Lower leg skin (tissue), 3 donors: ENCODE results near the gene CHRNA10.

Source experiments
- CTCF ChIP-seq, 3 donors: fragments of 450-650 bp; IDR thresholded peaks; one replicate each; pipeline ENCODE4 v1.5.1; 2016; ENCODE audit warnings: antibody characterized with exemption in 3 of 3, mild to moderate bottlenecking in 3 of 3, moderate library complexity in 2 of 3
- POLR2A ChIP-seq, 2 donors: fragments of 450-650 bp; IDR thresholded peaks; one replicate each; pipeline ENCODE4 v1.6.1; 2016 to 2017; ENCODE audit warnings: antibody characterized with exemption in 2 of 2, mild to moderate bottlenecking in 1 of 2, moderate library complexity in 1 of 2

DNA sequence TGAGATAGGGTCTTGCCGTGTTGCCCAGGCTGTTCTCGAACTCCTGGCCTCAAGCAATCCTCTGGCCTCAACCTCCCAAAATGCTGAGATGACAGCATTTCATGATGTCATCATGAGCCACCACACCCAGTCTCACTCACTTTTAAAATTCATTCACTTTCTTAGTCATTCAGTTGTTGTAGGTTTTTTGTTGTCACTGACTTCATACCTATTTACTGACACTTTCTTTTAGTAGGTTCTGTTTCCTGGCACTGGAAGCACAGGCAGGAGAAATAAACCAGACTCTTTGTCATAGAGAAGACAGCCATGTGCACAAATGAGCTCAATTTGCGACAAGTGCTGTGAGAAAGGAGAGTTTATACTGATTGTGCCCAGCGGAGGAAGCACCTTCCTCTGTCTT lies 39.9 kb downstream of the CHRNA10 start:
- TF ChIP-seq POLR2A (IDR thresholded peaks at IDR 0.05) = no peak
- TF ChIP-seq CTCF (IDR thresholded peaks at IDR 0.05) = no peak
